ENCODE data around the gene CENPV. TPM values are rescaled to one million over a fixed set of nuclear protein-coding genes. Genes with fewer than 3 reads are reported as not detected.
"Not testable (repeated sequence)": the region's sequence is repeated elsewhere in the genome, so short reads cannot be mapped to it uniquely, and the experiment has no call there.

CENPV gene
- total RNA-seq, 2 experiments from 2014 or later: 139 to 142 TPM

- Mint-ChIP-seq H3K4me3 (no peak overlapping the region), H3K9me3 (no peaks in the 10 kb centered on the region), H3K27ac (peak overlapping the region; percentile 41), H3K36me3 (ENCODE audit: low read depth) (peaks cover 11% of the 10 kb centered on the region), H3K27me3 (no peaks in the 10 kb centered on the region), H3K4me1 (ENCODE audit: low read depth) (peaks cover 23% of the 10 kb centered on the region)
- ChIA-PET CTCF (no interaction called here), POLR2A (no interaction called here)
- DNase-seq (no peak), ATAC-seq (no peak)
- intact Hi-C loops (cut with micrococcal nuclease): no loop called here
- no peak for TF ChIP-seq CTCF (IDR thresholded peaks at IDR 0.05)
These were observed 55.7 kb downstream of the CENPV start for GRCh38 chr17:16297367-16298139.

GRCh38 chr17:16296072-16296471, 57.2 kb downstream of the CENPV start:
- intact Hi-C loops (cut with micrococcal nuclease); H3K27me3 Mint-ChIP-seq; H3K27ac Mint-ChIP-seq; H3K9me3 Mint-ChIP-seq; H3K4me3 Mint-ChIP-seq; DNase-seq; H3K36me3 Mint-ChIP-seq (ENCODE audit: low read depth); POLR2A ChIA-PET: not testable (repeated sequence)
- CTCF ChIA-PET: interaction anchor here (0.9 to 2.3 kb wide), 3 partner anchors 10 to 68 kb away, joined by 4 to 12 read pairs (median 7); no protein-coding TSS in a partner anchor
- peaks cover 21% of the 10 kb centered on the region for H3K4me1 Mint-ChIP-seq (ENCODE audit: low read depth)
- peak; percentile 60 for ATAC-seq

GRCh38 chr17:16294560-16294959, 58.7 kb downstream of the CENPV start:
- H3K27me3 Mint-ChIP-seq: no peaks in the 10 kb centered on the region
- TF ChIP-seq CTCF (IDR thresholded peaks at IDR 0.05): no peak
- H3K4me1 Mint-ChIP-seq (ENCODE audit: low read depth): peaks cover 19% of the 10 kb centered on the region
- CTCF ChIA-PET: interaction anchor here (2.0 to 2.3 kb wide), 3 partner anchors 8 to 69 kb away, joined by 6 to 12 read pairs (median 7); no protein-coding TSS in a partner anchor
- DNase-seq (no peak), ATAC-seq (no peak)
- intact Hi-C loops (cut with micrococcal nuclease): no loop called here
- H3K4me3 Mint-ChIP-seq: no peak overlapping the region
- POLR2A ChIA-PET: no interaction called here
- no peaks in the 10 kb centered on the region for H3K9me3 Mint-ChIP-seq
- peaks cover 6% of the 10 kb centered on the region for H3K36me3 Mint-ChIP-seq (ENCODE audit: low read depth)
- no peak overlapping the region for H3K27ac Mint-ChIP-seq

DNA sequence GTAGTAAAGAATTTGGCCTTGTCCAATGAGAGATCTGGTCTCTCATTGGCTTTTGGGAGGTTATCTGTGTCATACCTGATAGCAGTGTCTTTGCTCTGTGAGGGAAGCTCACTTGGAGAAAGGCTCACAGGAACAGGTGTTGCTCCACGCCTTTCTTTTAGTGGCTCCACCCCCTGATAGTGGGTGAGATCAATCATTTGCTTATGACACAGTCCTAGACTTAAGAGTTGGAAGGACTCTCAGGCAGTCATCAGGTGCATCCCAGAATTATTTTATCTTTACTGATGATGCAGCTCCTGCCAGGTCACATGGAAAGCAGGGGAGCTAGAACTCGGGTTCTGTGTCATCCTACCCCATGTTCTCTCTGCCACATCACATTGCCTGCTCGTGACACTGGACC, 59.3 kb downstream of the CENPV start:
- TF ChIP-seq CTCF (IDR thresholded peaks at IDR 0.05): no peak
- Mint-ChIP-seq H3K36me3 (ENCODE audit: low read depth) (peaks cover 11% of the 10 kb centered on the region), H3K27me3 (no peaks in the 10 kb centered on the region), H3K4me1 (ENCODE audit: low read depth) (peaks cover 23% of the 10 kb centered on the region), H3K9me3 (no peaks in the 10 kb centered on the region), H3K4me3 (no peak overlapping the region), H3K27ac (no peak overlapping the region)
- intact Hi-C loops (cut with micrococcal nuclease): no loop called here
- ATAC-seq (no peak), DNase-seq (no peak)
- POLR2A ChIA-PET: no interaction called here
- CTCF ChIA-PET: interaction anchor here (2.2 kb wide), 1 partner anchor 70 kb away, joined by 6 read pairs; no protein-coding TSS in a partner anchor

Other genes with a start within 250 kb of the CENPV start
- 100 to 1,000 TPM; 123 TPM for gene NCOR1, start 137.9 kb downstream of the CENPV start, total RNA-seq
- 10 to 100 TPM; 45.0 to 48.6 TPM for gene PIGL, start 136.3 kb downstream of the CENPV start, total RNA-seq
- 1,000 to 10,000 TPM; 1,334 to 1,337 TPM for gene UBB, start 27.6 kb upstream of the CENPV start, total RNA-seq
- 10 to 100 TPM; 44.6 to 47.6 TPM for gene TRPV2, start 62.1 kb upstream of the CENPV start, total RNA-seq
- gene LRRC75A, start 138.7 kb upstream of the CENPV start, total RNA-seq: 1 to 10 TPM; 1.8 to 2.3 TPM
- gene ZNF287, start 215.7 kb upstream of the CENPV start, total RNA-seq: 1 to 10 TPM; 6.4 to 9.5 TPM